Keratinocyte (primary cell): ENCODE measurements around the gene NCEH1.

Experiments
- EZH2 ChIP-seq: IDR thresholded peaks from one replicate; pipeline ENCODE4 v1.6.1; 2012; ENCODE audit warnings: inconsistent platforms, mild to moderate bottlenecking, low read length, moderate library complexity
- TF ChIP-seq, protein P1 (sequence below), 3 experiments: IDR thresholded peaks in 1 of 3; conservative IDR thresholded peaks in 1 of 3; optimal IDR thresholded peaks in 1 of 3; 2 replicates in 2 of 3; 3 replicates in 1 of 3; pipeline versions ENCODE3 to v1.5.1; 2011; ENCODE audit warnings: low read length in 3 of 3, mild to moderate bottlenecking in 3 of 3, moderate library complexity in 2 of 3, control low read depth in 1 of 3, inconsistent platforms in 1 of 3; ENCODE audit not compliant: insufficient read depth in 2 of 3; ENCODE audit errors: extremely low read depth in 1 of 3

DNA sequence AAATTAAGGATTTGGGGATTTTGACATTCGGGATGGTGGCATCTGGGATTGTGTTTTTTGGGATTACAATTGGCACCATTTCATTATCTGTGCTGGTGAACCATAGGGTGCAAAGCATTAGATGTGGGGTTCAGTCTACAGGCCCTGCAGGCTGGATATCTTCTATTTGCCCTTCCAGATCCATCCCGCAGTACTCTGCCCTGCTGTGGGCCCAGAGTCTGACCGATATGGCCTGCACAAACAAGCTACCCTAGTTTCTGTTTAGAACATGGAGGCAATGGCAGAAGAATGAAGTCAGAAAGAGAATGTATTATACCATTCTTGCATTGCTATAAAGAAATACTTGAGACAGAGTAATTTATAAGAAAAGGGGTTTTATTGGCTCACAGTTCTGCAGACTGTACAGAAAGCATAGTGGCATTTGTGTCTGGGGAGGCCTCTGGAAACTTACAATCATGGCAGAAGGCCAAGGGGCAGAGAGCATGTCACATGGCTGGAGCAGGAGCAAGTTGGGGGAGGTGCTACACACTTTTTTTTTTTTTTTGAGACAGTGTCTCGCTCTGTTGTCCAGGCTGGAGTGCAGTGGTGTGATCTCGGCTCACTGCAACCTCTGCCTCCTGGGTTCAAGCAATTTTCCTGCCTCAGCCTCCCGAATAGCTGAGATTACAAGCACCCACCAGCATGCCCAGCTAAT, 93.7 kb downstream of the NCEH1 start:
- TF ChIP-seq, protein P1, sequence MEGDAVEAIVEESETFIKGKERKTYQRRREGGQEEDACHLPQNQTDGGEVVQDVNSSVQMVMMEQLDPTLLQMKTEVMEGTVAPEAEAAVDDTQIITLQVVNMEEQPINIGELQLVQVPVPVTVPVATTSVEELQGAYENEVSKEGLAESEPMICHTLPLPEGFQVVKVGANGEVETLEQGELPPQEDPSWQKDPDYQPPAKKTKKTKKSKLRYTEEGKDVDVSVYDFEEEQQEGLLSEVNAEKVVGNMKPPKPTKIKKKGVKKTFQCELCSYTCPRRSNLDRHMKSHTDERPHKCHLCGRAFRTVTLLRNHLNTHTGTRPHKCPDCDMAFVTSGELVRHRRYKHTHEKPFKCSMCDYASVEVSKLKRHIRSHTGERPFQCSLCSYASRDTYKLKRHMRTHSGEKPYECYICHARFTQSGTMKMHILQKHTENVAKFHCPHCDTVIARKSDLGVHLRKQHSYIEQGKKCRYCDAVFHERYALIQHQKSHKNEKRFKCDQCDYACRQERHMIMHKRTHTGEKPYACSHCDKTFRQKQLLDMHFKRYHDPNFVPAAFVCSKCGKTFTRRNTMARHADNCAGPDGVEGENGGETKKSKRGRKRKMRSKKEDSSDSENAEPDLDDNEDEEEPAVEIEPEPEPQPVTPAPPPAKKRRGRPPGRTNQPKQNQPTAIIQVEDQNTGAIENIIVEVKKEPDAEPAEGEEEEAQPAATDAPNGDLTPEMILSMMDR (optimal IDR thresholded peaks at IDR 0.05 in 1 of 3, IDR thresholded peaks at IDR 0.05 in 1 of 3, conservative IDR thresholded peaks at IDR 0.05 in 1 of 3; ENCODE audit: extremely low read depth in 1 of 3, insufficient read depth in 2 of 3, low read length in 3 of 3): no peak
- no peak for TF ChIP-seq EZH2
